Fibroblast of lung (primary cell): ENCODE data around the gene LVRN.

ENCODE experiments used
- CTCF ChIP-seq, 2 donors: IDR thresholded peaks in 1 of 2; conservative IDR thresholded peaks in 1 of 2; 1 replicate in 1 of 2; 2 replicates in 1 of 2; pipeline ENCODE4 v1.5.1; 2011 to 2012; ENCODE audit warnings: low read length in 2 of 2, control low read depth in 1 of 2, inconsistent platforms in 1 of 2, low read depth in 1 of 2, mild to moderate bottlenecking in 1 of 2
- EZH2 ChIP-seq: IDR thresholded peaks from 2 replicates; pipeline ENCODE4 v1.5.1; 2012; ENCODE audit warnings: low read length, control low read depth, mild to moderate bottlenecking; ENCODE audit errors: missing control alignments

DNA sequence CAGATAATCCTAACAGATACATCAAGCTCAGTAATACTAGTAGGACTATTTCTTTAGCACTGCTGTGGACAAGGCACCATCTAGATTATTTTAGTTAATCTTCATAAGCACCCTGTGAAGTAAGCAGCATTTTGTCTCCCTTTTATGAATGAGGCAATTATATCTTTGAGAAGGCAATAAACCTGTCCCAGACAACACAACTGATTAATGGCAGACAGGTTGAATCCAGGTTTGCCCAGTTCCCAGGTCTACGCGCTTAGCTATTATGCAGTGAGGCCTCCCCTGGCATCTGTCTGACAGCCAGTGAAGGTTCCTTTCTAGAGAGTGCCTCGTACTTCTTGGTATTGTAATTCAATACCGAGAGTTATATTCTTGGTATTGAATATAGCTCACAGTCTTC is 9.7 kb upstream of the LVRN start:
- TF ChIP-seq CTCF (conservative IDR thresholded peaks at IDR 0.05 in 1 of 2, IDR thresholded peaks at IDR 0.05 in 1 of 2; ENCODE audit: low read depth in 1 of 2, low read length in 2 of 2) (no peak), EZH2 (no peak)
